Peyer's patch (tissue), 4 donors: ENCODE results near the gene ZBTB42.

Source experiments
- CTCF ChIP-seq, 6 experiments: fragments of 450-650 bp in 4 of 6; fragments of 200-600 bp in 2 of 6; sonication (generic) in 1 of 6; IDR thresholded peaks; one replicate each; pipeline ENCODE4 v1.5.1; 2017 to 2019; ENCODE audit warnings: antibody characterized with exemption in 6 of 6, mild to moderate bottlenecking in 3 of 6, moderate library complexity in 1 of 6
- POLR2A ChIP-seq, 2 donors: fragments of 450-650 bp; IDR thresholded peaks; one replicate each; pipeline ENCODE4 v1.5.1; 2017; ENCODE audit warnings: antibody characterized with exemption in 2 of 2, mild to moderate bottlenecking in 2 of 2, moderate library complexity in 2 of 2

GRCh38 chr14:104813286-104813685 lies 12.4 kb downstream of the ZBTB42 start:
- TF ChIP-seq CTCF (IDR thresholded peaks at IDR 0.05), result no peak
- TF ChIP-seq POLR2A (IDR thresholded peaks at IDR 0.05), result no peak
